H9 (cell line): ENCODE measurements around the gene SLC25A26. TPM values are rescaled to one million over a fixed set of nuclear protein-coding genes. Genes with fewer than 3 reads are reported as not detected.

Experiments used
- DNase-seq: peaks from one replicate; pipeline ENCODE4 v3.0.0-alpha.2; 2017
- H2AFZ ChIP-seq: one replicate; pipeline ENCODE4 v1.6.1; 2013; ENCODE audit warnings: mild to moderate bottlenecking, low read length, control low read depth, moderate library complexity
- H2AK5ac ChIP-seq: 2 replicates; pipeline ENCODE4 v1.6.1; 2013; ENCODE audit warnings: low read length, control low read depth, mixed read lengths; ENCODE audit not compliant: insufficient read length
- H2BK120ac ChIP-seq: one replicate; pipeline ENCODE4 v1.6.1; 2013; ENCODE audit warnings: low read depth, mild to moderate bottlenecking, low read length, control low read depth, inconsistent platforms; ENCODE audit not compliant: poor library complexity, severe bottlenecking
- H2BK12ac ChIP-seq: 2 replicates; pipeline ENCODE4 v1.6.1; 2013; ENCODE audit warnings: low read length, control low read depth, mixed read lengths, low read depth; ENCODE audit not compliant: insufficient read length
- H2BK15ac ChIP-seq: 2 replicates; pipeline ENCODE4 v1.6.1; 2013; ENCODE audit warnings: low read depth, low read length, control low read depth
- H2BK20ac ChIP-seq: one replicate; pipeline ENCODE4 v1.6.1; 2013; ENCODE audit warnings: low read depth, mild to moderate bottlenecking, low read length, control low read depth, inconsistent platforms; ENCODE audit not compliant: poor library complexity, severe bottlenecking
- H2BK5ac ChIP-seq: 2 replicates; pipeline ENCODE4 v1.6.1; 2013; ENCODE audit warnings: low read length, control low read depth, mixed read lengths; ENCODE audit not compliant: insufficient read length
- H3K14ac ChIP-seq: 2 replicates; pipeline ENCODE4 v1.6.1; 2013; ENCODE audit warnings: low read length, control low read depth; ENCODE audit not compliant: insufficient read depth
- H3K18ac ChIP-seq: 2 replicates; pipeline ENCODE4 v1.6.1; 2013; ENCODE audit warnings: low read depth, mild to moderate bottlenecking, mixed read lengths, low read length, control low read depth; ENCODE audit not compliant: insufficient read length
- H3K23ac ChIP-seq: 2 replicates; pipeline ENCODE4 v1.6.1; 2013; ENCODE audit warnings: low read length, control low read depth, mixed read lengths, low read depth; ENCODE audit not compliant: insufficient read length
- H3K23me2 ChIP-seq: 2 replicates; pipeline ENCODE4 v1.6.1; 2013; ENCODE audit warnings: low read depth, mild to moderate bottlenecking, mixed read lengths, low read length, control low read depth; ENCODE audit not compliant: insufficient read length, poor library complexity, severe bottlenecking
- H3K27ac ChIP-seq: 2 replicates; pipeline ENCODE4 v1.5.1; 2013; ENCODE audit warnings: low read length, control low read depth, mixed read lengths, low read depth; ENCODE audit not compliant: insufficient read length
- H3K27me3 ChIP-seq: 2 replicates; pipeline ENCODE4 v1.6.1; 2013; ENCODE audit warnings: low read length, control low read depth, inconsistent platforms; ENCODE audit not compliant: insufficient read depth
- H3K4ac ChIP-seq: 2 replicates; pipeline ENCODE4 v1.6.1; 2013; ENCODE audit warnings: low read depth, mild to moderate bottlenecking, control low read depth, inconsistent platforms, low read length, moderate library complexity
- H3K4me1 ChIP-seq: 2 replicates; pipeline ENCODE4 v1.6.1; 2013; ENCODE audit warnings: low read length, control low read depth, inconsistent platforms; ENCODE audit not compliant: insufficient read depth
- H3K4me2 ChIP-seq: 2 replicates; pipeline ENCODE4 v1.6.1; 2013; ENCODE audit warnings: low read length, control low read depth, mixed read lengths; ENCODE audit not compliant: insufficient read length, insufficient read depth
- H3K56ac ChIP-seq: 2 replicates; pipeline ENCODE4 v1.6.1; 2013; ENCODE audit warnings: low read depth, mild to moderate bottlenecking, mixed read lengths, low read length, control low read depth; ENCODE audit not compliant: insufficient read length
- H3K79me1 ChIP-seq: 2 replicates; pipeline ENCODE4 v1.6.1; 2013; ENCODE audit warnings: low read depth, mild to moderate bottlenecking, moderate library complexity, low read length, control low read depth, inconsistent platforms; ENCODE audit not compliant: insufficient read depth, poor library complexity, severe bottlenecking
- H3K79me2 ChIP-seq: 2 replicates; pipeline ENCODE4 v1.6.1; 2013; ENCODE audit warnings: low read length, control low read depth, inconsistent platforms; ENCODE audit not compliant: insufficient read depth
- H3K9ac ChIP-seq: 2 replicates; pipeline ENCODE4 v1.6.1; 2013; ENCODE audit warnings: low read length, control low read depth, mixed read lengths; ENCODE audit not compliant: insufficient read length; ENCODE audit errors: extremely low read depth
- H3K9me3 ChIP-seq: one replicate; pipeline ENCODE4 v1.6.1; 2013; ENCODE audit warnings: low read depth, low read length, inconsistent platforms; ENCODE audit not compliant: control insufficient read depth
- H3T11ph ChIP-seq: one replicate; pipeline ENCODE4 v1.6.1; 2013; ENCODE audit warnings: mild to moderate bottlenecking, low read length, control low read depth, inconsistent platforms
- H4K20me1 ChIP-seq: one replicate; pipeline ENCODE4 v1.6.1; 2013; ENCODE audit not compliant: control insufficient read depth, insufficient read length, insufficient read depth
- H4K5ac ChIP-seq: 2 replicates; pipeline ENCODE4 v1.6.1; 2013; ENCODE audit warnings: low read depth, mild to moderate bottlenecking, mixed read lengths, low read length, control low read depth; ENCODE audit not compliant: insufficient read length
- H4K8ac ChIP-seq: replicated peaks from 2 replicates; pipeline ENCODE4 v1.6.1; 2013; ENCODE audit warnings: low read length, control low read depth, mixed read lengths, low read depth; ENCODE audit not compliant: insufficient read length
- H4K91ac ChIP-seq: 2 replicates; pipeline ENCODE4 v1.6.1; 2013; ENCODE audit warnings: low read depth, mild to moderate bottlenecking, moderate library complexity, mixed read lengths, low read length, control low read depth; ENCODE audit not compliant: insufficient read length
- H3K27ac Mint-ChIP-seq, 3 experiments: 2 replicates in 2 of 3; 3 replicates in 1 of 3; pipeline ENCODE4 v1.8.0; 2020 to 2021; ENCODE audit warnings: mixed read lengths in 3 of 3, mild to moderate bottlenecking in 1 of 3, moderate library complexity in 1 of 3
- H3K27me3 Mint-ChIP-seq: 2 replicates; pipeline ENCODE4 v1.8.0; 2021; ENCODE audit warnings: low read depth, mild to moderate bottlenecking, moderate library complexity, mixed read lengths
- H3K36me3 Mint-ChIP-seq, 3 experiments: 2 replicates in 2 of 3; 3 replicates in 1 of 3; pipeline ENCODE4 v1.8.0; 2020 to 2021; ENCODE audit warnings: low read depth in 3 of 3, mixed read lengths in 3 of 3; ENCODE audit not compliant: insufficient read depth in 1 of 3
- H3K4me1 Mint-ChIP-seq, 2 experiments: 2 replicates each; pipeline ENCODE4 v1.8.0; 2020; ENCODE audit warnings: mixed read lengths in 2 of 2
- H3K4me3 Mint-ChIP-seq, 2 experiments: 2 replicates in 1 of 2; 3 replicates in 1 of 2; pipeline ENCODE4 v1.8.0; 2020 to 2021; ENCODE audit warnings: mild to moderate bottlenecking in 2 of 2, mixed read lengths in 2 of 2, moderate library complexity in 1 of 2
- H3K9me3 Mint-ChIP-seq, 2 experiments: 2 replicates in 1 of 2; 3 replicates in 1 of 2; pipeline ENCODE4 v1.8.0; 2020; ENCODE audit warnings: mild to moderate bottlenecking in 2 of 2, mixed read lengths in 2 of 2, moderate library complexity in 1 of 2
- WGBS: extraction: QIAGEN DNeasy Blood & Tissue Kit; methylation state at CpG from one replicate; pipeline ENCODE4 v1.1.7; 2013; ENCODE audit warnings: missing lambda C conversion rate, low lambda C conversion rate, mixed read lengths; ENCODE audit not compliant: insufficient read length; ENCODE audit errors: extremely low coverage; 5-methylcytosine and 5-hydroxymethylcytosine counted together
- total RNA-seq: library from RNA; stranded (reverse); gene quantifications from 2 replicates; pipeline ENCODE4 v1.2.1, GENCODE V29; 2021
- TF ChIP-seq, protein P1 (sequence below): fragments of 200-600 bp; sonication (generic); conservative IDR thresholded peaks from 3 replicates; pipeline ENCODE4 v1.8.0; 2021; ENCODE audit warnings: antibody characterized with exemption, mild to moderate bottlenecking

The SLC25A26 gene
- total RNA-seq, 1 experiment from 2014 or later, result 30.2 TPM

DNA sequence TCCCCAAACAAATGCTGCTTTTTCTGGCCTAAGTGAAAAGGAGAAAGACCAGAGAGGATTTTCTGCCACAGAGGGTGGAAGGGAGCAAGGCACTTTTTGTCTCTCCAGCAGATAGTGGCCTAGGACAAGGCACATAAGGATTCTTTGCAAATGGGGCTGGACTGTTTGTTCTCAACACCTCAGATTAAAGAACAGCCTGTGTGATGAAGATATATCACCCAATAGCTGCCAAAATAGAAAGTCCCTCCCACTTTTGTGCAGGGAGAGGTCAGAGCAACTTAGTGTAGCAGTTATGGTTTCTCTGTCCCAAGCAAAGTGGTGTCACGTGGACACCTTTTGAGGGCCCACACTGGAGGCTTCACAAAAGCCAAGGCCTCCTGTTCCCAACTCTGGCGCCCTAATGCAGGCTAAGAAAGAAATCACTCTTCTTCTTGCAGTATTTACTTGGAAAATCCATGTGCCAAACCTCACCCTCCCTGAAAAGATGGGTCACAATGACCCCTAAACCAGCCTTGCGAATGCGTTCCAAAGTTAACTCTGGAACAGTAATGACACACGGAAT is 195.1 kb downstream of the SLC25A26 start:
- TF ChIP-seq, protein P1, sequence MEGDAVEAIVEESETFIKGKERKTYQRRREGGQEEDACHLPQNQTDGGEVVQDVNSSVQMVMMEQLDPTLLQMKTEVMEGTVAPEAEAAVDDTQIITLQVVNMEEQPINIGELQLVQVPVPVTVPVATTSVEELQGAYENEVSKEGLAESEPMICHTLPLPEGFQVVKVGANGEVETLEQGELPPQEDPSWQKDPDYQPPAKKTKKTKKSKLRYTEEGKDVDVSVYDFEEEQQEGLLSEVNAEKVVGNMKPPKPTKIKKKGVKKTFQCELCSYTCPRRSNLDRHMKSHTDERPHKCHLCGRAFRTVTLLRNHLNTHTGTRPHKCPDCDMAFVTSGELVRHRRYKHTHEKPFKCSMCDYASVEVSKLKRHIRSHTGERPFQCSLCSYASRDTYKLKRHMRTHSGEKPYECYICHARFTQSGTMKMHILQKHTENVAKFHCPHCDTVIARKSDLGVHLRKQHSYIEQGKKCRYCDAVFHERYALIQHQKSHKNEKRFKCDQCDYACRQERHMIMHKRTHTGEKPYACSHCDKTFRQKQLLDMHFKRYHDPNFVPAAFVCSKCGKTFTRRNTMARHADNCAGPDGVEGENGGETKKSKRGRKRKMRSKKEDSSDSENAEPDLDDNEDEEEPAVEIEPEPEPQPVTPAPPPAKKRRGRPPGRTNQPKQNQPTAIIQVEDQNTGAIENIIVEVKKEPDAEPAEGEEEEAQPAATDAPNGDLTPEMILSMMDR, result no peak
- Histone ChIP-seq H4K8ac (no peak overlapping the region), H3K14ac (no peak overlapping the region), H4K91ac (no peak overlapping the region), H2BK120ac (no peak overlapping the region), H3K9me3 (peaks cover 4% of the 10 kb centered on the region), H3K79me2 (peaks cover 17% of the 10 kb centered on the region; the same call in 1 of the 2 replicates), H3K23me2 (no peaks in the 10 kb centered on the region), H2AK5ac (no peak overlapping the region), H3K18ac (no peak overlapping the region), H3K4me2 (no peak overlapping the region), H2BK20ac (no peak overlapping the region), H3K27ac (no peak overlapping the region), H4K5ac (no peak overlapping the region), H4K20me1 (no peaks in the 10 kb centered on the region), H3K27me3 (no peaks in the 10 kb centered on the region), H3K56ac (no peak overlapping the region), H3K4ac (no peak overlapping the region), H3K9ac (no peak overlapping the region), H3K23ac (no peak overlapping the region), H3T11ph (no peak overlapping the region), H3K4me1 (peaks cover 5% of the 10 kb centered on the region; the same call in 1 of the 2 replicates), H3K79me1 (peaks cover 5% of the 10 kb centered on the region), H2BK12ac (no peak overlapping the region), H2BK15ac (no peak overlapping the region), H2BK5ac (no peak overlapping the region), H2AFZ (no peak overlapping the region)
- peak overlapping the region in 2 of 3 experiments; percentile 21 to 72; a peak in 2 of 7 replicates for H3K27ac Mint-ChIP-seq
- H3K36me3 Mint-ChIP-seq, result peaks cover 79 to 95% (median 85%) of the 10 kb centered on the region in 3 experiments
- H3K27me3 Mint-ChIP-seq, result no peaks in the 10 kb centered on the region
- H3K4me3 Mint-ChIP-seq, result no peak overlapping the region
- no CpG with 5 or more reads among the region's 5 CpGs for WGBS
- peaks cover 12 to 16% of the 10 kb centered on the region in 2 experiments for H3K9me3 Mint-ChIP-seq
- no peak for DNase-seq
- H3K4me1 Mint-ChIP-seq, result peaks cover 36 to 48% of the 10 kb centered on the region in 2 experiments
